ENCODE measurements around the gene LRP2.

DNA sequence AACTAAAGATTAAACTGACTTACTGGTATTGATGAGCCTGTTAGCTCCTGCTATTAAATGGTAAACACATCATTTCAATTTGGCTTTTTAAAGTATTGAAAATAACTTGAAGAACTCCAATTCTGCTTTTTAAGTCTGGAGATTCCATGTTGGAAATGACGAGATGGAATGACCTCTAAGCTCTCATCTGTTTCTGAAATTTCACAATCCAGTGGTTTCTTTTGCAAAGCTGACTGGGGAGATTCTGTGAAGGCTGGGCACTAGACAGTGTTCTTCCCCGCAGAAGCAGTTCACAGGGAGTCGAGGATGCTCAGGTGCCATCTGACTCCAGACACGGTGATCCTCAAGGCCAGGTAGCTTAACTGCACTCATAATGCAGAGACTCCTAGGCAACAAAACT, 248.3 kb downstream of the LRP2 start:
- no peak for TF ChIP-seq ZNF274 (IDR thresholded peaks at IDR 0.05; ENCODE audit: low read depth, low read length)
- no peak for TF ChIP-seq YY1 (IDR thresholded peaks at IDR 0.05; ENCODE audit: insufficient read depth, insufficient read length)
- TF ChIP-seq SUZ12 (IDR thresholded peaks at IDR 0.05; ENCODE audit: extremely low read depth, insufficient read depth, insufficient read length) = no peak
